Epithelial cell of proximal tubule (primary cell): ENCODE measurements around the gene ABHD1. TPM values are rescaled to one million over a fixed set of nuclear protein-coding genes. Genes with fewer than 3 reads are reported as not detected.

Experiments
- DNase-seq: peaks from one replicate; pipeline ENCODE4 v3.0.0-alpha.2; 2011; ENCODE audit warnings: low read depth
- H3K4me3 ChIP-seq: 2 replicates; pipeline ENCODE4 v1.5.1; 2011; ENCODE audit warnings: low read depth, mild to moderate bottlenecking, low read length
- total RNA-seq: library from RNA; depleted of rRNA; stranded (reverse); fragments of >200 nt; gene quantifications from 2 replicates; pipeline ENCODE4 v1.2.3, GENCODE V29; 2015
- TF ChIP-seq, protein P1 (sequence below): conservative IDR thresholded peaks from 2 replicates; pipeline ENCODE4 v1.5.1; 2012; ENCODE audit warnings: low read depth, mild to moderate bottlenecking, low read length

Gene ABHD1
- total RNA-seq, 1 donor from 2014 or later, result not detected

DNA sequence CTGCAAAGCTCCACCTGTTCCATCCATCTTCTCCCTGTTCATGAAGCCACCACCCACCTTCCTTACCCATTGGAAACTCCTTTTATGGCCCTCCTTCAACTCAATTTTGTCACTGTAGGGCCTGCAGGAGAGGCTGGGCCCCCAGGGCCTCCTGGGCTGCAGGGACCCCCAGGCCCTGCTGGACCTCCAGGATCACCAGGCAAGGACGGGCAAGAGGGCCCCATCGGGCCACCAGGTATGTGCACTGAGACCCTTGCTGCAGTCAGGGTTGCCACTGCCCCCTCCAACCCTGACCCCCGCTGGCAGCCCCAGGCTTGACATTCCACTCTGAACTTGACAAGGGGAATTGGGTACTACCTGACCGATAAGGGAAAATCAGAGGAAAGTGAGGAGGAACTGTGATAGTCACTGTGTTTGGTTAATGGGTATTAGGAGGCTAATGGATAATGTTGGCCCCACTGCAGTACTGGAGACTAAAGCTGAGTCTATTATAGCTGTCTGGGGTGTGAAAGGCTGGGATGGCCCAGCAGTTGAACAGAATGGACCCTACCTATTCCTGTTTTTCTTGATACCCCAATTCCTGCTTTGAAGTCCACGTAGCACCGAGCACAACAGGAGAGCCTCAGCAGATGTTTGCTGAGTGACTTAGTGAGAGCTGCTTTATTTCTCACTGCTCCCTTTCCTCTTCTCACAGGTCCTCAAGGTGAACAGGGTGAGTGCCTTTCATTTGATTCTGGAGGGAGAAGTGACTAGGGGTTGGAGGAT is 39.1 kb upstream of the ABHD1 start:
- no peak for DNase-seq
- TF ChIP-seq, protein P1, sequence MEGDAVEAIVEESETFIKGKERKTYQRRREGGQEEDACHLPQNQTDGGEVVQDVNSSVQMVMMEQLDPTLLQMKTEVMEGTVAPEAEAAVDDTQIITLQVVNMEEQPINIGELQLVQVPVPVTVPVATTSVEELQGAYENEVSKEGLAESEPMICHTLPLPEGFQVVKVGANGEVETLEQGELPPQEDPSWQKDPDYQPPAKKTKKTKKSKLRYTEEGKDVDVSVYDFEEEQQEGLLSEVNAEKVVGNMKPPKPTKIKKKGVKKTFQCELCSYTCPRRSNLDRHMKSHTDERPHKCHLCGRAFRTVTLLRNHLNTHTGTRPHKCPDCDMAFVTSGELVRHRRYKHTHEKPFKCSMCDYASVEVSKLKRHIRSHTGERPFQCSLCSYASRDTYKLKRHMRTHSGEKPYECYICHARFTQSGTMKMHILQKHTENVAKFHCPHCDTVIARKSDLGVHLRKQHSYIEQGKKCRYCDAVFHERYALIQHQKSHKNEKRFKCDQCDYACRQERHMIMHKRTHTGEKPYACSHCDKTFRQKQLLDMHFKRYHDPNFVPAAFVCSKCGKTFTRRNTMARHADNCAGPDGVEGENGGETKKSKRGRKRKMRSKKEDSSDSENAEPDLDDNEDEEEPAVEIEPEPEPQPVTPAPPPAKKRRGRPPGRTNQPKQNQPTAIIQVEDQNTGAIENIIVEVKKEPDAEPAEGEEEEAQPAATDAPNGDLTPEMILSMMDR, result no peak
- no peak overlapping the region for H3K4me3 ChIP-seq

DNA sequence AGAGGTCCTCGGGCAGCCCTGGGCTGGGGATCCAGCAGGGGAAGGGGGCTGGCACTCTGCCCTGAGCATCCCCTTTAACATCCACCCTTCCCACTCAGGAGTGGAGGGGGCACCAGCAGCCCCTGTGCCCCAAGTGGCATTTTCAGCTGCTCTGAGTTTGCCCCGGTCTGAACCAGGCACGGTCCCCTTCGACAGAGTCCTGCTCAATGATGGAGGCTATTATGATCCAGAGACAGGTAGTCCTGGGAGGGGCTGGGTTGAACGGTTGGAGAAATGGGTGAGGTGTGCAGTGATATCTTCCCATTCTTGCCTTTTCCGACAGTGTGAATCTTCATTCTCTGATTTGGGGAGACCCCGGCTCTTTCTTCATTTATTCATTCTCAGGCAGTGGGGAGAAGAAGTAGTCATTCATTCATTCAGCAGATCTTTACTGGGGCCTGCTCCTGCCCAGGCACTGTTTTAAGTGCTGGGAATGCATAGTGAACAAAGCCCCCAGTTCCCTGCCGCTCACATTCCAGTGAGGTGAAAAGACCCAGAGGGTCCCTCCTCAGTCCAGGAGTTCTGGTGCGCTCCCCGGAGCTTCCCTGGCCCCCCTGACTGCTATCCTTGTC is 38.4 kb upstream of the ABHD1 start:
- peak overlapping the region; percentile 71 for H3K4me3 ChIP-seq
- DNase-seq, result no peak
- TF ChIP-seq, protein P1, result no peak

DNA sequence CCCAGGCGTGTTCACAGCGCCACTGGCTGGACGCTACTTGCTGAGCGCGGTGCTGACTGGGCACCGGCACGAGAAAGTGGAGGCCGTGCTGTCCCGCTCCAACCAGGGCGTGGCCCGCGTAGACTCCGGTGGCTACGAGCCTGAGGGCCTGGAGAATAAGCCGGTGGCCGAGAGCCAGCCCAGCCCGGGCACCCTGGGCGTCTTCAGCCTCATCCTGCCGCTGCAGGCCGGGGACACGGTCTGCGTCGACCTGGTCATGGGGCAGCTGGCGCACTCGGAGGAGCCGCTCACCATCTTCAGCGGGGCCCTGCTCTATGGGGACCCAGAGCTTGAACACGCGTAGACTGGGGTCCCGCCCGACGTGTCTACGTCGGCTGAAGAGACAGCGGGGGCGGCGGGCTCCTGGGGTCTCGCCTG is 37.9 kb upstream of the ABHD1 start:
- TF ChIP-seq, protein P1, result peak; percentile 50
- DNase-seq, result no peak
- peak overlapping the region; percentile 71 for H3K4me3 ChIP-seq

DNA sequence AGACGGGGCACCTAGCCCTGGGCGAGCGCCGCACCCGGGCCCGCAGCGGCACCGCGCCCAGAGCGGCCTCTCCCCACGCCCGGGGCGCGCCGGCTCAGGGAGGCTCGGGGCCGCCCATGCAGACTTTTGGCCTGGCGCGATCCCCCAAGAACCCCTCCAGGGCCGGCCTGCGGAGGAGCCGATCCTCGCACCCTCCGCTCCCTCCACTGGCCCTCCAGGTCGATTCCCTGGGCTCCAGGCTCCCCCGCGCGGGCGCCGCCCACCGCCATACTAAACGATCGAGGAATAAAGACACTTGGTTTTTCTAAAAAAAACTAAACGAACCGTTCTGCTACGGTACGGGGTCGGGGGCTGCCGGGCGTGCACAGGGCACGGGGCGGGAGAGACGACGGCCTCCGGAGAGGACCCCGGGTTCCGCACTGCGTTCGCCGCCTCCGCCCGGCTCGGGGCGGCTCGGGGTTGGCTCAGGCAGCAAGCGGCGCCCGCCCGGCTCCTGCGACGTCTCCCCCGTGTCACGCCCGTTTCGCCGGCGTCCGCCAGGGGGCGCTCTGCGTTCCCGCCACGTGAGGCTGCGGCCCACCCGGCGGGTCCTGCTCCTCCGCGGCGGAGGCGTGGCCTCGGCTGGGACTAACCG is 37.4 kb upstream of the ABHD1 start:
- no peak for DNase-seq
- TF ChIP-seq, protein P1, result peak; percentile 57
- H3K4me3 ChIP-seq, result peak overlapping the region; percentile 71

DNA sequence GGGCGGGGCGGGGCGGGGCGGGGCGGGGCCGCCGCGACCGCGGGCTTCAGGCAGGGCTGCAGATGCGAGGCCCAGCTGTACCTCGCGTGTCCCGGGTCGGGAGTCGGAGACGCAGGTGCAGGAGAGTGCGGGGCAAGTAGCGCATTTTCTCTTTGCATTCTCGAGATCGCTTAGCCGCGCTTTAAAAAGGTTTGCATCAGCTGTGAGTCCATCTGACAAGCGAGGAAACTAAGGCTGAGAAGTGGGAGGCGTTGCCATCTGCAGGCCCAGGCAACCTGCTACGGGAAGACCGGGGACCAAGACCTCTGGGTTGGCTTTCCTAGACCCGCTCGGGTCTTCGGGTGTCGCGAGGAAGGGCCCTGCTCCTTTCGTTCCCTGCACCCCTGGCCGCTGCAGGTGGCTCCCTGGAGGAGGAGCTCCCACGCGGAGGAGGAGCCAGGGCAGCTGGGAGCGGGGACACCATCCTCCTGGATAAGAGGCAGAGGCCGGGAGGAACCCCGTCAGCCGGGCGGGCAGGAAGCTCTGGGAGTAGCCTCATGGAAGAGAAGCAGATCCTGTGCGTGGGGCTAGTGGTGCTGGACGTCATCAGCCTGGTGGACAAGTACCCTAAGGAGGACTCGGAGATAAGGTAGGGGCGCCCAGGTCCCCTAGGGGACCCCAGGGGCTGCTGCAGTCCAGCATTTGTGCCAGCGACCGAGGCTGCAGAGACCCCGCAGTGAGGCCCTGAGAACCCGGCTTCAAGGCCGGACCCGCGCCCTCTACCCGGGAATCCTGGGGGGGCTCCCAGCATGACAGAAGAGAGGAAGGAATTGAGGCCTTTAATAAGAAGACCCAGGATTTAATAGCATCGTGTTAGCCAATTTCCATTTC is 36.7 kb upstream of the ABHD1 start, which contains the start of gene KHK:
Gene KHK, plus strand, starts transcription at position 49 of the 870 bp plus-strand sequence. Its CDS starts 488 bp downstream, at position 537.
- peak within 1 kb of the TSS; percentile 71 for H3K4me3 ChIP-seq
- no peak for DNase-seq
- TF ChIP-seq, protein P1, result no peak

DNA sequence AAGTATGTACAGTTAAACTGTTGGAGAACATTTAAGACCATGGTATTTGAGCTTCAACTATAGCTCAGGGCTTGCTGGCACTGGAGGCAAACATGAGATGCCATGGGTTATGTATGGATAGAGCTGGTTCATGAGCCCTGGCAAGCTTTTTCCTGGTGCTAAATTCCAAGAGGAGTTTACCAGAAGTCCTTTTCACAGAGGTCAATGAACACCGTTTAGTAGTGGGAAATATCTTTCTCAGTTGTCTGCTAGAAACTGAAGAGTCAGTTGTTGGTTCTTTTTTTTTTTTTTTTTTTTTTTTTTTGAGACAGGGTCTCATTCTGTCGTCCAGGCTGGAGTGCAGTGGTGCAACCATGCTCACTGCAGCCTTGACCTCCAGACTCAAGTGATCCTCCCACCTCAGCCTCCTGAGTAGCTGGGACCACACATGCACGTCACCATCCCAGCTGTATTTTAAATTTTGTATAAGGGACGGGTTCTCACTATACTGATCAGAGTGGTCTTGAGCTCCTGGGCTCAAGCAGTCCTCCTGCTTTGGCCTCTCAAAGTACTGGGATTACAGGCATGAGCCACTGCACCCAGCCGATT is 35.7 kb upstream of the ABHD1 start:
- peak overlapping the region; percentile 57 for H3K4me3 ChIP-seq
- TF ChIP-seq, protein P1, result no peak
- DNase-seq, result no peak
